HG03565 (cell line): ENCODE results near the gene GJD4.

Experiments used
- ATAC-seq: cut with Tn5 transposase; IDR thresholded peaks from one replicate; pipeline ENCODE4 v1.9.1; 2021; ENCODE audit warnings: mild to moderate bottlenecking, moderate library complexity; ENCODE audit not compliant: unreplicated experiment

Gene GJD4

DNA sequence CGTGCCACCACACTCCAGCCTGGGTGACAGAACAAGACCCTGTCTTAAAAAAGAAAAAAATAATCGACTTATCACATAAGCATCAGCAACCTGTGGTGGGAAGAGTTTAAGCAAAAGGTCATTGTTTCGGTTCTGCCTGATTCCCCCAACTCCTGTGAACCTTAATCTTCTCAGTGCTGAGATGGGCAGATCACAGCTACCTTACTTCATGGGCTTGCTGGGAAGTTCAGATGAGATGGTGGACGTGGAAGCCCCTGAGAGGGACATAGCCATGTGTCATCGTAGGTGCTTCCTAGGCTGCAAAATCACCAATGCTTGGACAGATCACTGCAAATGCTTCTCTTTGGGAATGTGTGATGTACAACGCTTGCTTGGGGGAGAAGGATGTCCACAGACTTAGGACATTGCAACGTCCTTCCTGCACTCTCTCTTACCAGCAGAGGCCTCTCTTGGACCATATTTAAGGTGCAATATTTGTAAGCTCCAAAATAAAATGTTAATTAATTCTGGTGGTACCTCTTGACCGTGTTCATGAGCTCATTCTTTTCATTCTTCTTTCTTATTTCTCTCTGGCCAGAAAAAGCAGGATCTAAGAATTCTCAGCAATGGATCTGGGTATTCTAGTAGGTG is 8.6 kb downstream of the GJD4 start:
- no peak for ATAC-seq

GRCh38 chr10:35614312-35614711 is 9.2 kb downstream of the GJD4 start:
- ATAC-seq = no peak

GRCh38 chr10:35626971-35627507 is 21.9 kb downstream of the GJD4 start:
- no peak for ATAC-seq

DNA sequence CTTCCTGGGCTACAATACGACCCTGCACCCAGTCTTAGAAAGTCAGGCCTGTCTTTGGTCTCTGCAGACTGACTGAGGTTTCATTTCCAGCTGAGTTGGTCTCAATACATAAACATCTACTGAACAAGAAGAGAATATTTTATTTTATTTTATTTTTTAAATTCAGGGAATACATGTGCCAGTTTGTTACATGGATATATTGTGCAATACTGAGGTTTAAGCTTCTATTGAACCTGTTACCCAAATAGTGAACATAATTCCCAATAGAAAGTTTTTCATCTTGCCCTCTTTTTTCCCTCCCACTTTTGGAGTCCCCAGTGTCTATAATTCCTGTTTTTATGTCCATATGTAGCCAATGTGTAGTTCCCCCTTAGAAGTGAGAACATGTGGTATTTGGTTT is 26.3 kb downstream of the GJD4 start:
- no peak for ATAC-seq

GRCh38 chr10:35632027-35632426 is 26.9 kb downstream of the GJD4 start:
- ATAC-seq = no peak

- no peak for ATAC-seq
Measured at GRCh38 chr10:35633006-35633980, 28.2 kb downstream of the GJD4 start.

- peak; percentile 83 for ATAC-seq
Measured at GRCh38 chr10:35635576-35635975, 30.4 kb downstream of the GJD4 start.

GRCh38 chr10:35636956-35637355 is 31.8 kb downstream of the GJD4 start:
- no peak for ATAC-seq

GRCh38 chr10:35637462-35637861 is 32.3 kb downstream of the GJD4 start:
- ATAC-seq = no peak

- no peak for ATAC-seq
Measured at GRCh38 chr10:35638101-35638500, 33.0 kb downstream of the GJD4 start.

DNA sequence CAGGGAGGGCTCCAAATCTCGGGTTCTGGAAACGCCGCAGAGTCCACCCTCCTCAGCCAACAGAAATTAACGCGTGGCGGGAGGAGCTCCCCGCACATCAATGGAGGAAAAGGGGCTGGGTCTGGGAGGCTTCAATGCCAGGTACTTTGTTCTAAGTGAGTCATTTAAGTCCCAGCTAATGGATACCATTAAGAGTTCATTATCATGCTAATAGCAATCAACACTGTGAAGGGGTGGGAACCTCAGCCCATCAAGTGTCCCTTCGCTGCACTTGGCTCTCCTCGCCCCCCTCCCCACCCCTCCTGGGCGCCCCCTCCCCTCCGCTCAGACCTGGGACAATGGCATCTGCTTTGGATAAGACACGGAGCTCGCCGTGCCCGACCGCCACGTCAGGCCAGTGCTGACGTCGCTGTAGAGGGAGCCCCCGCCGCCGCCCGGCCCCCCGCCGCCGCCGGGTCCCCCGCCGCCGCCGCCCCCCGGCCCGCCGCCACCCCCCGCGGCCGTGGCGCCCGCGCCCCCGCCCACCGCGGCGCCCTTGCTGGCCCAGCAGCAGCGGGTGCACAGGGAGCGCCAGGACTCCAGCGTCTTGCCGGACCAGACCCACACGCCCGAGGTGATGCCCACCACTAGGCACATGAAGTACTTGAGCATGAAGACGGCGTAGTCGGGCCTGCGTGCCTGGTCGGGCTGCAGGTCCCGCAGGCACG is 34.0 kb downstream of the GJD4 start:
- ATAC-seq = no peak

DNA sequence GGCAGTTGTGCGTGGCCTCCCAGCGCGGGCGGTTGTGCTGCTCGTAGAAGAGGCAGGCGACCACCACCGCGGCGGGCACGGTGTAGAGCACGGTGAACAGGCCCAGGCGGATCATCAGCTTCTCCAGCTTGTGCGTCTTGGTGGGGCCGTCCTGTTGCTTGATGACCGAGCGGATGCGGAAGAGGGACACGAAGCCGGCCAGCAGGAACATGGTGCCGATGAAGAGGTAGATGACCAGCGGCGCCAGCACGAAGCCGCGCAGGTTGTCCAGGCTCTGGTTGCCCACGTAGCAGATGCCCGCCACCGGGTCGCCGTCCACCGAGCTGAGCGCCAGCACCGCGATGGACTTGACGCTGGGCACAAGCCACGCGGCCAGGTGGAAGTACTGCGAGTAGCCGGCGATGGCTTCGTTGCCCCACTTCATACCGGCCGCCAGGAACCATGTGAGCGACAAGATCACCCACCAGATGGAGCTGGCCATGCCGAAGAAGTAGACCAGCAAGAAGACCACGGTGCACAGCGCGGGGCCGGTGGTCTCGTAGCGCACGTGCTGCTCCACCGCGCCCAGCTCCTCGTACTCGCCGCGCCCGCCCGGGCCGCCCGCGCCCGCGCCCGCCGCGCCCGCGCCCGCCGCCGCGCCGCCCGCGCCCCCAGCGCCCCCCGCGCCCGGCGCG is 34.7 kb downstream of the GJD4 start:
- no peak for ATAC-seq

GRCh38 chr10:35640474-35640873 is 35.3 kb downstream of the GJD4 start:
- peak; percentile 24 for ATAC-seq

DNA sequence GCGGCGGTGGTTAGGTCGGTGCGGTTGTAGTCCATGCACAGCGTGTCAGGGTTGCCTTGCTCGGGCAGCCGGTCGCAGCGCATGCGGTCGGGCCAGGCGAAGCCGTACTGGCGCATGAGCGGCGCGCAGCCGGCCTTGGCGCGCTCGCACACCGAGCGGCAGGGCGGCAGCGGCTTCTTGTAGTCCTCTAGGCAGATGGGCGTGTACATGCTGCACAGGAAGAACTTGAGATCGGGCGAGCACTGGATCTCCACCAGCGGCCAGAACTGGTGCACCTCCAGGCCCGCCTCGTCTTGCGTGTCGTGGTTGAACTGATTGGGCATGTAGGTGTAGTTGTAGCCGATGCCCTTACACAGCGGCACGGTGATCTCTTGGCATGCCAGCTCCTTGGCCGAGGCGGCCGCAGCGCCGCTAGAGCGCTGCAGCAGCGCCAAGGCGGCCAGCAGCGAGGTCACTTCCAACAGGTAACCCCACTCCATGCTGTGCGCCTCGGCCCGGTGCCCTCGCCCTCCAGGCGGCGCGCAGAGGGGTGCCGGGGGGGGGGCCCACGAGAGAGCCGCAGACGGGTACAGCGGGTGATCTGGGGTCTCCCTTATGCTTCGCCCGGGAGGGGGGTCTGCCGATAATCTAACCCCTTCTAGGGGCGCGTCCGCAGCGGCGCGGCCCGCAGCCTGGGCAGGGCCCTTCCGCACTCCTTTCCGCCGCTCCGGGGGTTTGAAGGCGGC is 36.0 kb downstream of the GJD4 start:
- ATAC-seq = peak; percentile 33

DNA sequence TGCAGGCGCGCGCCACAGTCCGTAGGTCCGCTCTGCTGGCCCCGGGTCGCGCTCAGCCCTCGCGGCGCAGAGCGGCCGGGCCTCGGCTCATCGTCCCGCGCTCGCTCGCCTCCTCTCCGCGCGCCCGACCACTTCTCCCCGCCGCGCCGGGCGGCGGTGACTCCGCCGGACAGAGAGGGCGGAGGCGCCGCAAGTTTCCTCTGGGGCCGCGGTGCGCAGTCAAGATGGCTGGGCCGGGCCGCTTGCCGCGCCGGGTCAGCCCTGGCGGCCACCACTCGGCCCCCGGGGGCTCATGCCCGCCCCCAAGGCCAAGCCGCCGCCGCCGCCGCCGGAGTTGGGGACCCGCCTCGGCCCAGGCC is 36.5 kb downstream of the GJD4 start:
- ATAC-seq = peak; percentile 3

DNA sequence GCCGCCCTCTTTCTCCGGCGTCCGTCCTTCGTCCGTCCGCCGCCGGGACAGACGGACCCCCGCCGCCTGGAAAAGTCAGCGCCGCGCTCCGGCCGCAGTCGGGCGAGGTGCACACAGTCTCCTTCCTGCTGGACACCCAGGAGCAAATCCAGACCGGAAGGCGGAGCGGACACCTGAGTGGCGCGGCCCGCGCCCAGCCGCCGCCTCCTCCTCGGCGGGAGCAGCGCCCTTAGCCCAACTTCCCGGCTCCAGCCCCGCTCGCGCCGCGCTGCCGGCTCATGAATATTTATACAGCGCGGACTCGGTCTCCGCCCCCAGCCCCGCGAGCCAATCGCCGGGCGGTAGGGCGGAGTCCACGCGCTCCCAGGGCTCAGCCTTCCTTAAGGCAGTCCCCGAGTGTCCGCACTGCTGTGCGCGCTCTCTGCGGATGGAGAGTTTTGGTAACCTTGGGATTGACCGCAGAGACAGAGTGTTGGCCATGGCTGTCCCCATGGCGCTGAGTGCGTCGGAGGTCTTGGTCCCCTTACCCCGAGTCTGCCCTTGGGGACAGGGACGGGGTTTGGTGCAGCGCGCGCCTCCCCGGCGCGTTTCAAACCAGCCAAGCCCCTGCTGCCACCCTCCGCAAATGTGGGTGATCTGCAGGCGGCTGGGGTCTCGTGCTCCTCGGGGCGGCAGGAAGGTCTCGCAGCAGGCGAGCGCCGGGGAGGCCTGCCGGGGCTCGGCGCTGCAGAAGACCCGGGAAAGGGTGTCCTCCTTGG is 37.1 kb downstream of the GJD4 start, which contains the start of gene FZD8:
Gene FZD8 (minus strand): TSS at position 262 of the 758 bp plus-strand sequence. CDS start 867 bp downstream, outside the sequence.
- peak; percentile 88 for ATAC-seq

DNA sequence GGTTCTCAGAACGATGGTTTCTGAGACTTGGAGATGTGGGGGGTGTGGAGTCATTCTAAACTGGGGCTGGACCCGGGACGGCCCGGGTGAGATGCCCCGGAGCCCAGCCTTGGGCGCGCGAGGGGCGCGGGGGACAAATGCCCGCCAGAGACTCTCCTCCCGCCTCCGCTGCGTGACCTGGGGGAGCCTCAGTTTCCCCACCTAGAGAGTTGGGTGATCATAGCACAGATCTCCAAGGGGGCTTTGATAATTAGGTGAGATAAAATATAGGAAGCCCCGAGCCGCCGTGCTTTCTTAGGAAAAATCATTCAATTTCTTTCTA is 37.6 kb downstream of the GJD4 start:
- no peak for ATAC-seq

GRCh38 chr10:35643151-35644049 is 38.3 kb downstream of the GJD4 start:
- no peak for ATAC-seq
